Activated gamma-delta T cell (primary cell): ENCODE results near the gene SNCB.
A peak's percentile ranks its signal among the peaks of the same experiment; 100 is the strongest.

Experiments
- DNase-seq: peaks from one replicate; lab custom pipeline; 2025; lab: John Stamatoyannopoulos, UW

SNCB gene

DNA sequence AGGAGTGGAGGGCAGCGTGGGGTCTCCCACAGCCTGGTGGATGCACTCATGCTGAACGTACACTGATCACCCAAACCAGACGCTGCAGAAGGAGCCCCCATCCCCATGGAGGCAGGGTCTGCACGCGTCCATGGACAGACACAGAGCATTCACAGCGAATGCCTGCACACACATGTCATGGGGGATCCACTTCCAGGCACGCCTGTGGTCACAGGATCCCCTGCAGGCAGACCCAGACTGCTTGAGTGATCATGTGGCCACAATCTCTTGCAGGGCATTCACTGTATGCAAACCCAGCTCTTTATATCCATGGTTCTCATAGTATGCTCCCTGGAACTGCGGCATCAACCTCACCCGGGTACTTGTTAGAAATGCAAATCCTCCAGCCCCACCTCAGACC, 5.4 kb downstream of the SNCB start:
- DNase-seq, result no peak

GRCh38 chr5:176624142-176624541, 6.2 kb downstream of the SNCB start:
- DNase-seq, result no peak

- DNase-seq, result no peak
Observed at GRCh38 chr5:176621661-176622079, 8.7 kb downstream of the SNCB start.

GRCh38 chr5:176620333-176620981, 9.9 kb downstream of the SNCB start:
- DNase-seq, result no peak

- no peak for DNase-seq
Observed at GRCh38 chr5:176619569-176620332, 10.6 kb downstream of the SNCB start.

DNA sequence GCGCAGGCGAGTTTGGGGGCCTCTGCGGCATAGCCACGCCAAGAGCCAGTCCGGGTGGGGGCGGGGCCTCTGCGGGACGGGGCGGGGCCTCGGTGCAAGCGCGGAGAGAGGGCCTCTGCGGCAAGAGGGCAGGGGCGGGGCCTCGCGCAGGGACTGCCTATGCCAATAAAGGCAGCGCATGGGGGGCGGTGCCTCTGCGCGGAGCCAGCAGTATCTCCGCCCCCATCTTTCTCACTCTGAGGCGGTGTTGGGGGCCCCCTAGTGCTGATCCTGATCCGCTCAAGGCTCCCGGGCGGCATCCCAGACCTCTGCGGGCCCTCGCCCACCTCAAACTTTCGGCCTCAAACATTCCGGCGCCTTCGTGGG, 11.1 kb downstream of the SNCB start:
- DNase-seq, result peak; percentile 63

- no peak for DNase-seq
Observed at GRCh38 chr5:176618783-176619182, 11.6 kb downstream of the SNCB start.

DNA sequence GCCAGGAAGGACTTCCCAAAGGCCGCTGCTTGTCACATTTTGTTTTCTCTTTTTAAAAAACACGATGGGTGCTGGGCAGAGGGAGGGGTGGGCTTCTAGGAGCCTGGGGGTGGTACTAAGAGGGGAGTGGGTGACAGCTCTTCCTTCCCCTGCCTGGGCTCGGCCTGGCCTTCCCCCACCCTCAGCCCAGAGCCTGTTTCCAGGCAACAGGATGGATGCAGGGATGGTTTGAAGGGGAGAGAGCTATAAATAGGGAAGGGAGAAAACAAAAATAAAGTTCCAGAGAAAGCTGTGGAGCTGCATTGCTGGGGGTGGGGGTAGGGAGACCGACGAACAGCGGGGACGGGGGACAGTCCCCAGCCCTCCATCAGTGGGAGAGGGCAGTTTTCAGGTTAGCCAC, 13.8 kb downstream of the SNCB start:
- DNase-seq, result no peak

- DNase-seq, result no peak
Observed at GRCh38 chr5:176614805-176615478, 15.4 kb downstream of the SNCB start.

GRCh38 chr5:176612855-176613254, 17.5 kb downstream of the SNCB start:
- no peak for DNase-seq

DNA sequence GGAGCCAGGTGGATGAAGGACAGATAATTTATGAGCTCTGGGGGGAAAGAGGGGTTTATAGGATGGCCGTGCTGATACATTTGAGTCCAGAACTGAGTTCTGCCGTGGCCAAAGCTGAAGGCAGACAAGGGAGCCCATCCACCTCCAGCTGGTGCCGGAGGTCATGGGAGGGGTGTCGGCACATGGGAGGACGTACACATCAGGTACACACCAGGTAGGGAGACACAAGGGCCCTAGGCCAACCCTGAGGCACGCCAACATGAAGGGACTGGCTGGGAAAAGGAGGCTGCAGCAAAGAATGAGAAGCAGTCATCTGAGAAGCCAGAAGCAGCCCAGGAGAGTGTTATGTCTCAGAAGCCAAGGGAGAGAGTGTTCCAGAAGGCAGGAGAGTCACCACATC, 18.3 kb downstream of the SNCB start:
- DNase-seq, result no peak

GRCh38 chr5:176611435-176611834, 18.9 kb downstream of the SNCB start:
- no peak for DNase-seq

- no peak for DNase-seq
Observed at GRCh38 chr5:176610435-176610773, 19.9 kb downstream of the SNCB start.

- peak; percentile 38 for DNase-seq
Observed at GRCh38 chr5:176609724-176610434, 20.5 kb downstream of the SNCB start, which contains the start of gene GPRIN1. GPRIN1 (minus strand) TSS chr5:176610156; CDS start chr5:176599834, 10,322 bp downstream.

GRCh38 chr5:176608937-176609723, 21.2 kb downstream of the SNCB start:
- no peak for DNase-seq

DNA sequence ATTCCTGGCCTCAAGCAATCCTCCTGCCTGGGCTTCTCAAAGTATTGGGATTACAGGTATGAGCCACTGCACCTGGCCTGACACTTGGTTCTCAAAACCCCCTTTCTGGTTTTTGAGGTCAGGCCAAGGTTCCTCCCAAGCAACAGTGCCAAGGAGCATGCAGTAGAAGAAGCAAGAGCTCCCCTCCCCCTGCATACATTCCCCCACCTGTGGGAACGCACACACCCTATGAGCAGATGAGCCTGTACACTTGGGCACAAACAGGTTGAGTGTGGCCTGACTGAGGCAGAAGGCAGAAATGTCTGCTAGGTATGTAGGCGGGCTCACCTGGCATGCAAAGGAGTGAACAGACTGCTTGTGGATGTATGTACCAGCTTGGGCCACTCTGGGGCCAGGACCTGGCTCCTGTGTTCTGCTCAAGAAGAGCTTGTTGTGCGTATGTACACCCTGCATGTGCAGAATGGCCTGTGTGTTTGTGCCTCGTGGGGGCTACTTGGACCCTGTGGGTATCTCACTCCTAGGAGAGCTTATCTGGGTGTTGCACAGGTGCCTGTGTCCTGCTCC, 22.1 kb downstream of the SNCB start:
- DNase-seq, result no peak

GRCh38 chr5:176606875-176607274, 23.5 kb downstream of the SNCB start:
- DNase-seq, result no peak

- no peak for DNase-seq
Observed at GRCh38 chr5:176606032-176606431, 24.3 kb downstream of the SNCB start.

GRCh38 chr5:176603091-176603490, 27.2 kb downstream of the SNCB start:
- no peak for DNase-seq

DNA sequence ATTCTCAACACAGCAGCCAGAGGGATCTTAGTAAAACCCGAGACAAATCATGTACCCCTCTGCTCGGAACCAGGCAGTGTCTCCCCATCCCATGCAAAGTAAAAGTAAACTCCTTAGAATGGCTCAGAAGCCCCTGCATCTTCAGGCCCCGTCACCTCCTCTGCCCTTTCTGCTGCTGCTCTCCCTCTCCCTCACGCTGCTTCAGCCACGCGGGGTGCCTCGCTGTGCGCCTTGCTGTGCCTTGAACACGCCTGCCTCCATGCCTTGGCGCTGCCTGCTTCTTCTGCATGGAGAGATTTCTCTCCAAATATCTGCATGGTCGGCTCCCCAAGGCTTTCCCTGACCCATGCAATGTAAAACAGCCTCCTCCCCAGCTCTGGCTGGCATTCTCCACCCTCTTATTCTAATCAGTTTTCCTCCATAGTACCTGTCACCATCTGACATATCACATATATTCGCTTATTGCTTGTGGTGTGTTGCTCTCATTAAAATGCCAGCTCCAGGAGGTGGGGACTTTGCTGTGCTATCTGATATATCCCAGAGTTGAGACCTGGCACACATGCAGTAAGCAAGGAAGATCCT, 28.3 kb downstream of the SNCB start:
- DNase-seq, result no peak
